ENCODE measurements around the gene CAMTA1.
"Not testable (repeated sequence)": the region's sequence is repeated elsewhere in the genome, so short reads cannot be mapped to it uniquely, and the experiment has no call there.

Gene CAMTA1

GRCh38 chr1:7378346-7379130 is 593.3 kb downstream of the CAMTA1 start:
- H3K4me3 ChIP-seq (ENCODE audit: extremely low read depth, insufficient read depth, low read length, poor library complexity, severe bottlenecking) = no peak overlapping the region
- WGBS, 2 experiments (ENCODE audit: insufficient coverage in 2 of 2) = 94% methylated on average over 7 to 13 of the region's 14 CpGs
- H3K27ac ChIP-seq (ENCODE audit: low read depth, low read length, severe bottlenecking) = peak overlapping the region; percentile 80
- no peaks in the 10 kb centered on the region for H3K36me3 ChIP-seq (ENCODE audit: control insufficient read depth, insufficient read depth, low read length)
- peaks cover 18% of the 10 kb centered on the region for H3K4me1 ChIP-seq (ENCODE audit: control insufficient read depth, insufficient read depth, low read length, poor library complexity, severe bottlenecking)
- H3K9me3 ChIP-seq (ENCODE audit: control insufficient read depth, low read length) = no peaks in the 10 kb centered on the region

- Histone ChIP-seq H3K36me3 (ENCODE audit: control insufficient read depth, insufficient read depth, low read length) (no peaks in the 10 kb centered on the region), H3K4me3 (ENCODE audit: extremely low read depth, insufficient read depth, low read length, poor library complexity, severe bottlenecking) (no peak overlapping the region), H3K27ac (ENCODE audit: low read depth, low read length, severe bottlenecking) (peak overlapping the region; percentile 80), H3K9me3 (ENCODE audit: control insufficient read depth, low read length) (no peaks in the 10 kb centered on the region), H3K4me1 (ENCODE audit: control insufficient read depth, insufficient read depth, low read length, poor library complexity, severe bottlenecking) (peaks cover 18% of the 10 kb centered on the region)
- 18 to 26% methylated on average over 13 to 18 of the region's 18 CpGs for WGBS, 2 experiments (ENCODE audit: insufficient coverage in 2 of 2)
Observed at GRCh38 chr1:7379441-7379971, 594.3 kb downstream of the CAMTA1 start.

DNA sequence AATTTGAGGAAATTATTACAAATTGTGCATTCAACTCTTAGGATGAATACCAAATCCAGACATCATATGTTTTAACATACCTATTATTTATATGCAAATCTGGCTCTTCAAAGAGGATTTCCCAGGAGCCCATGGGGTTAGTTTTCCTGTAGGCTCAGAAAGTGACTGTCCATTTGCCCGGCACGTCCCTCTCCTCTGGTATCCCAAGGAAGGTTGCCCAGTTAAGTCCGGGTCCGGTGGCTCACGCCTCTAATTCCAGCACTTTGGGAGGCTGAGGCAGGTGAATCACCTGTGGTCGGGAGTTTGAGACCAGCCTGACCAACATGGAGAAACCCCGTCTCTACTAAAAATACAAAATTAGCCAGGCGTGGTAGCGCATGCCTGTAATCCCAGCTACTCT is 594.8 kb downstream of the CAMTA1 start:
- not testable (repeated sequence) for H3K4me3 ChIP-seq (ENCODE audit: extremely low read depth, insufficient read depth, low read length, poor library complexity, severe bottlenecking); H3K36me3 ChIP-seq (ENCODE audit: control insufficient read depth, insufficient read depth, low read length); H3K9me3 ChIP-seq (ENCODE audit: control insufficient read depth, low read length)
- H3K4me1 ChIP-seq (ENCODE audit: control insufficient read depth, insufficient read depth, low read length, poor library complexity, severe bottlenecking) = peaks cover 18% of the 10 kb centered on the region
- H3K27ac ChIP-seq (ENCODE audit: low read depth, low read length, severe bottlenecking) = peak overlapping the region; percentile 80
- 92 to 93% methylated on average over 5 to 7 of the region's 9 CpGs for WGBS, 2 experiments (ENCODE audit: insufficient coverage in 2 of 2)

DNA sequence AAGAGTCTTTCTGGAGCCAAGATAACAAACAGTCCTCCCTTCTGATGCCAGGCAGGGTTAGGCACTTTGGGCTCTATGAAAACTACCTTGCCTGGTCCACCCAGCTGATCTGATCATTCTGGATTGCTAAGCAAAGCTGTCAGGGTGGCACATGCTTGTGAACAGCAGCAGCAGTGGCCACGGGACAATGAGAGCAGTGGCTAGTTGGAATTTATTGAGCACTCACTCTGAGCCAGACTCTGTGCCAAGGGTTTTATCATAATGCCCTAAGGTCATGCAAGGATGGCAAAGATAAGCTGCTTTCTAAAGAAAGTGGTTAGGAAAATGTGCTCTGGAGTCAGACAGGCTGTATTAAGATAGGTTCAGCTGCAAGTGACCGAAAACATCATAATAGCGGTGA is 595.5 kb downstream of the CAMTA1 start:
- no peaks in the 10 kb centered on the region for H3K9me3 ChIP-seq (ENCODE audit: control insufficient read depth, low read length)
- H3K4me3 ChIP-seq (ENCODE audit: extremely low read depth, insufficient read depth, low read length, poor library complexity, severe bottlenecking) = no peak overlapping the region
- no peak overlapping the region for H3K27ac ChIP-seq (ENCODE audit: low read depth, low read length, severe bottlenecking)
- no peaks in the 10 kb centered on the region for H3K36me3 ChIP-seq (ENCODE audit: control insufficient read depth, insufficient read depth, low read length)
- 100% methylated on average over 1 of the region's 3 CpGs for WGBS, 2 experiments (ENCODE audit: insufficient coverage in 2 of 2)
- peaks cover 18% of the 10 kb centered on the region for H3K4me1 ChIP-seq (ENCODE audit: control insufficient read depth, insufficient read depth, low read length, poor library complexity, severe bottlenecking)

DNA sequence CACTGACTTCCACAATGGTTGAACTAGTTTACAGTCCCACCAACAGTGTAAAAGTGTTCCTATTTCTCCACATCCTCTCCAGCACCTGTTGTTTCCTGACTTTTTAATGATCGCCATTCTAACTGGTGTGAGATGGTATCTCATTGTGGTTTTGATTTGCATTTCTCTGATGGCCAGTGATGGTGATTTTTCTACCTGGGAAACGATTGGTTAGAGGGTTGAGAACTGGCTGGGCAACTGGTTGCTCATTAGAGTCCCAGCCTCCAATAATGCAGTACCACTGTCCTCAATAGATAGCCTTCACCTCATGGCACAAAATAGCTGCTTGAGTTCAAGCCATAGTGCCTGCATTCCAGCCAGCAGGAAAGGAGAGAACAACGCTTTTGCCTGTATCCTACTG is 596.5 kb downstream of the CAMTA1 start:
- peaks cover 18% of the 10 kb centered on the region for H3K4me1 ChIP-seq (ENCODE audit: control insufficient read depth, insufficient read depth, low read length, poor library complexity, severe bottlenecking)
- H3K36me3 ChIP-seq (ENCODE audit: control insufficient read depth, insufficient read depth, low read length); H3K9me3 ChIP-seq (ENCODE audit: control insufficient read depth, low read length); H3K4me3 ChIP-seq (ENCODE audit: extremely low read depth, insufficient read depth, low read length, poor library complexity, severe bottlenecking); H3K27ac ChIP-seq (ENCODE audit: low read depth, low read length, severe bottlenecking): not testable (repeated sequence)
- 80 to 92% methylated on average over 1 to 2 of the region's 3 CpGs for WGBS, 2 experiments (ENCODE audit: insufficient coverage in 2 of 2)

DNA sequence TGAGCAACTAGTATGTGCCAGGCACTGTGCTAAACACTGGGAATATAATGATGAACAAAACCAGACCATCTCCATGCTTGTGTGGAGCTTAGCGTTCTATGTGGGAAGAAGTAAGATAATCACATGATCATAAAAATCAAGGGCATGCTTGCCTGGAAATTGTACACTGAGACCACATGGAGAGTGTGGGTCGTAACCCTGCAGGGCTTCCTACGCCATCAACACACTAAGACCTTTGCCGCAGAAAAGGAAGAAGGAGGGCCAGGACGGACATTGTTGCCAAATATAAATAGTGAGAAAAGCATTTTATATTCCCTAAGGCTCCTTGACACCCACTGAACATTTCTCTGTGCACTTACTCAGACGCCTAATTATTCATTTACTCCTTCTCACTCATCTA is 597.7 kb downstream of the CAMTA1 start:
- 82 to 95% methylated on average over 2 to 5 of the region's 6 CpGs for WGBS, 2 experiments (ENCODE audit: insufficient coverage in 2 of 2)
- Histone ChIP-seq H3K4me1 (ENCODE audit: control insufficient read depth, insufficient read depth, low read length, poor library complexity, severe bottlenecking) (peaks cover 22% of the 10 kb centered on the region), H3K9me3 (ENCODE audit: control insufficient read depth, low read length) (no peaks in the 10 kb centered on the region), H3K27ac (ENCODE audit: low read depth, low read length, severe bottlenecking) (no peak overlapping the region), H3K4me3 (ENCODE audit: extremely low read depth, insufficient read depth, low read length, poor library complexity, severe bottlenecking) (no peak overlapping the region), H3K36me3 (ENCODE audit: control insufficient read depth, insufficient read depth, low read length) (no peaks in the 10 kb centered on the region)

GRCh38 chr1:7383671-7384520 is 598.6 kb downstream of the CAMTA1 start:
- Histone ChIP-seq H3K4me3 (ENCODE audit: extremely low read depth, insufficient read depth, low read length, poor library complexity, severe bottlenecking) (no peak overlapping the region), H3K27ac (ENCODE audit: low read depth, low read length, severe bottlenecking) (no peak overlapping the region), H3K36me3 (ENCODE audit: control insufficient read depth, insufficient read depth, low read length) (no peaks in the 10 kb centered on the region), H3K9me3 (ENCODE audit: control insufficient read depth, low read length) (no peaks in the 10 kb centered on the region), H3K4me1 (ENCODE audit: control insufficient read depth, insufficient read depth, low read length, poor library complexity, severe bottlenecking) (peaks cover 25% of the 10 kb centered on the region)
- WGBS, 2 experiments (ENCODE audit: insufficient coverage in 2 of 2) = 93 to 94% methylated on average over 10 of the region's 13 CpGs

GRCh38 chr1:7384679-7385078 is 599.4 kb downstream of the CAMTA1 start:
- no peak overlapping the region for H3K4me3 ChIP-seq (ENCODE audit: extremely low read depth, insufficient read depth, low read length, poor library complexity, severe bottlenecking)
- H3K36me3 ChIP-seq (ENCODE audit: control insufficient read depth, insufficient read depth, low read length) = no peaks in the 10 kb centered on the region
- H3K27ac ChIP-seq (ENCODE audit: low read depth, low read length, severe bottlenecking) = no peak overlapping the region
- peaks cover 27% of the 10 kb centered on the region for H3K4me1 ChIP-seq (ENCODE audit: control insufficient read depth, insufficient read depth, low read length, poor library complexity, severe bottlenecking)
- no peaks in the 10 kb centered on the region for H3K9me3 ChIP-seq (ENCODE audit: control insufficient read depth, low read length)
- WGBS, 2 experiments (ENCODE audit: insufficient coverage in 2 of 2) = 78 to 82% methylated on average over 7 of the region's 7 CpGs

- WGBS, 2 experiments (ENCODE audit: insufficient coverage in 2 of 2) = 87 to 90% methylated on average over 17 to 19 of the region's 19 CpGs
- H3K27ac ChIP-seq (ENCODE audit: low read depth, low read length, severe bottlenecking) = no peak overlapping the region
Observed at GRCh38 chr1:7385471-7386225, 600.4 kb downstream of the CAMTA1 start.

GRCh38 chr1:7386226-7387052 is 601.2 kb downstream of the CAMTA1 start:
- Histone ChIP-seq H3K36me3 (ENCODE audit: control insufficient read depth, insufficient read depth, low read length) (no peaks in the 10 kb centered on the region), H3K27ac (ENCODE audit: low read depth, low read length, severe bottlenecking) (no peak overlapping the region), H3K4me3 (ENCODE audit: extremely low read depth, insufficient read depth, low read length, poor library complexity, severe bottlenecking) (no peak overlapping the region), H3K4me1 (ENCODE audit: control insufficient read depth, insufficient read depth, low read length, poor library complexity, severe bottlenecking) (peaks cover 22% of the 10 kb centered on the region), H3K9me3 (ENCODE audit: control insufficient read depth, low read length) (no peaks in the 10 kb centered on the region)
- WGBS, 2 experiments (ENCODE audit: insufficient coverage in 2 of 2) = 92 to 94% methylated on average over 19 to 20 of the region's 20 CpGs

More at GRCh38 chr1:7385471-7386225, 600.4 kb downstream of the CAMTA1 start:
- H3K4me1 ChIP-seq (ENCODE audit: control insufficient read depth, insufficient read depth, low read length, poor library complexity, severe bottlenecking) = peaks cover 23% of the 10 kb centered on the region
- H3K9me3 ChIP-seq (ENCODE audit: control insufficient read depth, low read length) = no peaks in the 10 kb centered on the region
- no peaks in the 10 kb centered on the region for H3K36me3 ChIP-seq (ENCODE audit: control insufficient read depth, insufficient read depth, low read length)
- H3K4me3 ChIP-seq (ENCODE audit: extremely low read depth, insufficient read depth, low read length, poor library complexity, severe bottlenecking) = no peak overlapping the region
